Measurements from ENCODE around the gene PDZRN3. TPM values are rescaled to one million over a fixed set of nuclear protein-coding genes. Genes with fewer than 3 reads are reported as not detected.
A peak's percentile ranks its signal among the peaks of the same experiment; 100 is the strongest.

The PDZRN3 gene
- total RNA-seq, 2 donors from 2014 or later: 6.1 to 10.4 TPM

DNA sequence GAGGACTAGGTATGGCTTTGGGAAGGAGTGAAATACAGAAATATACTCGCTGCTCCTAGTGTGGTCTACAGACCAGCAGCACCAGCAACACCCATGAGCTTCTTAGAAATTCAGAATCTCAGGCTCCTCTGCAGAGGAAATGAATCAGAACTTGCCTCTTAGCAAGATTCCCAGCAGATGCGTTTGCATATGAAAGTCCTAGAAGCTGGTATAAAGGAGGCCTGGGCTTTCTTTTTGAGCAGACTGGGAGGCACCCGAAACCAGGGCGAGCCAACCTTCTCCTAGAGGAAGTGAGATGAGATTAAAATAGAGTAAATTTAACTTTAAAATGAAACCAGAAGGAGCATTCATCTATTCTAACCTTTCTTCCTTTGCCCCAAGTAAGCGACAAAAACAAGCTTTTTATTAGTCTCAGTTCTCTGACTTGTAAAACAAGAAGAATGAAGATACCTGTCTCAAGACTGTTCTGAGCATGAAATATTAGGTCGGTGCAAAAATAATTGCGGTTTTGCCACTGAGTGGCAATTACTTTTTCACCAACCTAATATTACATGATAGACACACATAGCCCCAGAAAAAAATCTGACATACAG is 140.0 kb downstream of the PDZRN3 start:
- H3K27me3 ChIP-seq (ENCODE audit: control insufficient read depth, insufficient read depth, low read length, poor library complexity, severe bottlenecking): no peaks in the 10 kb centered on the region
- Mint-ChIP-seq H3K9me3 (no peaks in the 10 kb centered on the region), H3K27me3 (ENCODE audit: insufficient read depth) (peaks cover 7% of the 10 kb centered on the region), H3K4me1 (peaks cover 54% of the 10 kb centered on the region), H3K36me3 (ENCODE audit: low read depth) (no peaks in the 10 kb centered on the region), H3K27ac (no peak overlapping the region), H3K4me3 (no peak overlapping the region)
- no peaks in the 10 kb centered on the region for H3K9me3 ChIP-seq (ENCODE audit: control insufficient read depth, low read length)
- WGBS, 2 experiments (ENCODE audit: insufficient coverage in 1 of 2, insufficient read length in 1 of 2): 31 to 38% methylated on average over 5 to 6 of the region's 7 CpGs
- no peak for TF ChIP-seq CTCF (conservative IDR thresholded peaks at IDR 0.05)
- no peak overlapping the region for H3K9ac ChIP-seq (ENCODE audit: extremely low read depth, low read length, poor library complexity, severe bottlenecking)
- H3K4me3 ChIP-seq (ENCODE audit: low read length): no peak overlapping the region
- peak; percentile 72 for DNase-seq
- H3K27ac ChIP-seq (ENCODE audit: low read depth, low read length): no peak overlapping the region
- H3K4me1 ChIP-seq (ENCODE audit: control insufficient read depth, insufficient read depth, low read length): peaks cover 28% of the 10 kb centered on the region
- H3K36me3 ChIP-seq (ENCODE audit: control insufficient read depth, insufficient read depth, low read length): no peaks in the 10 kb centered on the region

DNA sequence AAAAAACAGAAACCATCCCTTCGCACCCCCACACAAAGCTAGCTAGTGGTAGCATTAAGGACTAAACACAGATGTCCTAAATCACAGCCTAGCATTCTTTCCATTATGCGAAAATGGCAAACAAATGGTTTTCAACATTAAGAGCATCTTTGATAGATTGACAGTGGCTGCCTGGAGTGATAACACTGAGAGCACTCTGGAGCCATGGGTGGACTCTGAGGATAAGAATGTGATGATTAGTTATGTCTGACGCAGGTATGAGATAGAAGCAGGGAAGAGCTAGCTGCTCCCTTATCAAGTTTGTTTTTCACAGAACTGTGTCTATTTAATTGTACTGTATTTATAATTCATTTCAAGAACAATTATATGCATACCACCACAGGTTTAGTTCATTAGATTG is 142.9 kb downstream of the PDZRN3 start:
- Histone ChIP-seq H3K36me3 (ENCODE audit: control insufficient read depth, insufficient read depth, low read length) (peaks cover 2% of the 10 kb centered on the region), H3K9ac (ENCODE audit: extremely low read depth, low read length, poor library complexity, severe bottlenecking) (no peak overlapping the region), H3K4me3 (ENCODE audit: low read length) (no peak overlapping the region), H3K9me3 (ENCODE audit: control insufficient read depth, low read length) (peaks cover 8% of the 10 kb centered on the region), H3K27me3 (ENCODE audit: control insufficient read depth, insufficient read depth, low read length, poor library complexity, severe bottlenecking) (no peaks in the 10 kb centered on the region), H3K4me1 (ENCODE audit: control insufficient read depth, insufficient read depth, low read length) (peaks cover 25% of the 10 kb centered on the region), H3K27ac (ENCODE audit: low read depth, low read length) (no peak overlapping the region)
- Mint-ChIP-seq H3K9me3 (peaks cover 8% of the 10 kb centered on the region), H3K27me3 (ENCODE audit: insufficient read depth) (peaks cover 7% of the 10 kb centered on the region), H3K36me3 (ENCODE audit: low read depth) (no peaks in the 10 kb centered on the region), H3K27ac (no peak overlapping the region), H3K4me3 (no peak overlapping the region), H3K4me1 (peaks cover 50% of the 10 kb centered on the region)
- no peak for TF ChIP-seq CTCF (conservative IDR thresholded peaks at IDR 0.05)
- DNase-seq: no peak
- 88 to 100% methylated on average over 2 to 3 of the region's 3 CpGs for WGBS, 2 experiments (ENCODE audit: insufficient coverage in 1 of 2, insufficient read length in 1 of 2)

DNA sequence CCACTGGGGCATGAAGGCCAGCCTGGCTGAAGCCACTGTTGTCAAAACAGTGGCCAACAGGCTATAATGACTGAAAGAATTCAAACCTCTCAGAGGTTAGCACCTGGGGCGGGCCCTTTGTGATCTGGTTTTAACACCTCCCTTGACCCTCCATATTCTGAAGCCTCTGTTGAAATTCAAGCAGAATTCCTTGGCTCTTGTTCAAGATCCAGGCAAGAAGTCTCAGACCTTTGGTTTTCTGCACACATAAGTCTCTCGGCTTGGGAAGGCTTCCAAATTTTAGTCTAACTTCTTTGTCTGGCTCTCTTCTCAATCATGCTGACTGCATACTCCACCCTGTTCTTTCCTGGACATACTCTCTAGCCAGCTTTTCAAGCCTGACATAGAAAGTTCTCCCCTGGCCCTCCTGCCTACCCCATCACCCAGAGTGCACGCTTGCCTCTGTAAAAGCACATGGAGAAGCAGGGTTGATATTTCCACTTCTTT is 144.5 kb downstream of the PDZRN3 start:
- peaks cover 7% of the 10 kb centered on the region for H3K27me3 Mint-ChIP-seq (ENCODE audit: insufficient read depth)
- H3K4me3 Mint-ChIP-seq: no peak overlapping the region
- Histone ChIP-seq H3K4me1 (ENCODE audit: control insufficient read depth, insufficient read depth, low read length) (peaks cover 15% of the 10 kb centered on the region), H3K4me3 (ENCODE audit: low read length) (no peak overlapping the region), H3K36me3 (ENCODE audit: control insufficient read depth, insufficient read depth, low read length) (peaks cover 4% of the 10 kb centered on the region), H3K9ac (ENCODE audit: extremely low read depth, low read length, poor library complexity, severe bottlenecking) (no peak overlapping the region), H3K27ac (ENCODE audit: low read depth, low read length) (no peak overlapping the region), H3K27me3 (ENCODE audit: control insufficient read depth, insufficient read depth, low read length, poor library complexity, severe bottlenecking) (no peaks in the 10 kb centered on the region), H3K9me3 (ENCODE audit: control insufficient read depth, low read length) (peaks cover 8% of the 10 kb centered on the region)
- no peak for DNase-seq
- no peak overlapping the region for H3K27ac Mint-ChIP-seq
- H3K9me3 Mint-ChIP-seq: peaks cover 8% of the 10 kb centered on the region
- WGBS, 2 experiments (ENCODE audit: insufficient coverage in 1 of 2, insufficient read length in 1 of 2): 93 to 94% methylated on average over 3 of the region's 3 CpGs
- no peak for TF ChIP-seq CTCF (conservative IDR thresholded peaks at IDR 0.05)
- peaks cover 37% of the 10 kb centered on the region for H3K4me1 Mint-ChIP-seq
- H3K36me3 Mint-ChIP-seq (ENCODE audit: low read depth): no peaks in the 10 kb centered on the region

Data from endodermal cell (in vitro differentiated cells).